Keratinocyte (primary cell): ENCODE results near the gene TIAM1. TPM values are rescaled to one million over a fixed set of nuclear protein-coding genes. Genes with fewer than 3 reads are reported as not detected.
A peak's percentile ranks its signal among the peaks of the same experiment; 100 is the strongest.

ENCODE experiments used
- DNase-seq: peaks from one replicate; pipeline ENCODE4 v3.0.0-alpha.2; 2011; ENCODE audit warnings: low read depth, missing footprints, low spot score
- FAIRE-seq: peaks from 2 replicates; lab custom pipeline; 2011; peaks lifted over from hg19 to GRCh38; lab: Jason Lieb, UNC
- H2AFZ ChIP-seq: 2 replicates; pipeline ENCODE4 v1.6.0; 2012; ENCODE audit warnings: low read length, control low read depth, inconsistent platforms; ENCODE audit not compliant: control insufficient read depth
- H3K27ac ChIP-seq: 2 replicates; pipeline ENCODE4 v1.5.1; 2011; ENCODE audit warnings: low read length; ENCODE audit not compliant: control insufficient read depth, insufficient read depth
- H3K27me3 ChIP-seq: 3 replicates; pipeline ENCODE4 v1.6.0; 2011; ENCODE audit warnings: low read length; ENCODE audit not compliant: control insufficient read depth, insufficient read depth; ENCODE audit errors: extremely low read depth
- H3K36me3 ChIP-seq, 2 experiments: 2 replicates in 1 of 2; 3 replicates in 1 of 2; pipeline ENCODE4 v1.5.1; 2011; ENCODE audit warnings: low read length in 2 of 2, mild to moderate bottlenecking in 1 of 2; ENCODE audit not compliant: control insufficient read depth in 2 of 2, insufficient read depth in 2 of 2; ENCODE audit errors: extremely low read depth in 1 of 2
- H3K4me1 ChIP-seq: 3 replicates; pipeline ENCODE4 v1.5.1; 2011; ENCODE audit warnings: low read length; ENCODE audit not compliant: control insufficient read depth, insufficient read depth; ENCODE audit errors: extremely low read depth
- H3K4me2 ChIP-seq: 3 replicates; pipeline ENCODE4 v1.6.0; 2011; ENCODE audit warnings: low read depth, low read length; ENCODE audit not compliant: control insufficient read depth, insufficient read depth; ENCODE audit errors: extremely low read depth
- H3K4me3 ChIP-seq, 3 experiments: fragments of 200-600 bp in 1 of 3; sonication (generic) in 1 of 3; 2 replicates in 2 of 3; 3 replicates in 1 of 3; pipeline ENCODE4 v1.5.1; 2011 to 2016; ENCODE audit warnings: low read length in 3 of 3, mild to moderate bottlenecking in 3 of 3, control low read depth in 2 of 3, inconsistent platforms in 1 of 3, low read depth in 1 of 3, mixed read lengths in 1 of 3, mixed run types in 1 of 3, moderate library complexity in 1 of 3; ENCODE audit not compliant: control insufficient read depth in 2 of 3, insufficient read depth in 2 of 3; ENCODE audit errors: extremely low read depth in 1 of 3
- H3K79me2 ChIP-seq: 2 replicates; pipeline ENCODE4 v1.6.0; 2012; ENCODE audit warnings: low read length; ENCODE audit not compliant: control insufficient read depth, insufficient read depth
- H3K9ac ChIP-seq: 3 replicates; pipeline ENCODE4 v1.6.0; 2011; ENCODE audit warnings: low read length; ENCODE audit not compliant: control insufficient read depth, insufficient read depth; ENCODE audit errors: extremely low read depth
- H3K9me1 ChIP-seq: 3 replicates; pipeline ENCODE4 v1.6.0; 2011; ENCODE audit warnings: low read length; ENCODE audit not compliant: control insufficient read depth, insufficient read depth; ENCODE audit errors: extremely low read depth
- H3K9me3 ChIP-seq: 2 replicates; pipeline ENCODE4 v1.5.1; 2012; ENCODE audit warnings: low read depth, low read length; ENCODE audit not compliant: control insufficient read depth
- H4K20me1 ChIP-seq: 3 replicates; pipeline ENCODE4 v1.6.0; 2011; ENCODE audit warnings: low read length; ENCODE audit not compliant: control insufficient read depth, insufficient read depth; ENCODE audit errors: extremely low read depth
- EZH2 ChIP-seq: IDR thresholded peaks from one replicate; pipeline ENCODE4 v1.6.1; 2012; ENCODE audit warnings: inconsistent platforms, mild to moderate bottlenecking, low read length, moderate library complexity
- dilution Hi-C: fragments of 300-500 bp; cut with MboI; formaldehyde crosslinking; loops from one replicate; pipeline ENCODE4 v1.7.0; 2020; ENCODE audit warnings: low sequenced_read_pairs; ENCODE audit not compliant: extremely low pct_ligation_motif_present
- polyA minus RNA-seq, 3 experiments: library from RNA; depleted of rRNA, polyadenylated mRNA; stranded (reverse); fragments of >200 nt; gene quantifications; 1 replicate in 1 of 3; 2 replicates in 1 of 3; 3 replicates in 1 of 3; pipeline ENCODE4 v1.2.3, GENCODE V29; 2011
- polyA plus RNA-seq, 5 experiments: library from polyadenylated mRNA; depleted of rRNA in 3 of 5; stranded (reverse) in 3 of 5; stranded (forward) in 1 of 5; unstranded in 1 of 5; fragments of >200 nt; gene quantifications; 1 replicate in 1 of 5; 2 replicates in 3 of 5; 3 replicates in 1 of 5; pipeline versions ENCODE4 v1.2.1 to v1.2.3, GENCODE V29; 2011 to 2012; ENCODE audit warnings: missing spikeins in 2 of 5, low read depth in 1 of 5, low replicate concordance in 1 of 5
- TF ChIP-seq, protein P1 (sequence below), 3 experiments: IDR thresholded peaks in 1 of 3; conservative IDR thresholded peaks in 1 of 3; optimal IDR thresholded peaks in 1 of 3; 2 replicates in 2 of 3; 3 replicates in 1 of 3; pipeline versions ENCODE3 to v1.5.1; 2011; ENCODE audit warnings: low read length in 3 of 3, mild to moderate bottlenecking in 3 of 3, moderate library complexity in 2 of 3, control low read depth in 1 of 3, inconsistent platforms in 1 of 3; ENCODE audit not compliant: insufficient read depth in 2 of 3; ENCODE audit errors: extremely low read depth in 1 of 3

The TIAM1 gene
- polyA plus RNA-seq (8.3 to 10.7 TPM (median 9.4 TPM) in 3 replicates), polyA minus RNA-seq (36.9 to 62.9 TPM (median 48.1 TPM) in 3 replicates)
- 21.2 TPM for polyA plus RNA-seq (2011; ENCODE audit: low read depth)
- 7.6 and 7.7 TPM in 2 replicates for polyA plus RNA-seq (2011; cell fraction: cytosol; rRNA removed)
- polyA plus RNA-seq (2011; cell fraction: nucleus; rRNA removed) = 16.5 and 18.7 TPM in 2 replicates
- 10.2 and 28.6 TPM in 2 replicates for polyA plus RNA-seq (2012; ENCODE audit: low replicate concordance)
- 24.0 TPM for polyA minus RNA-seq (2011; cell fraction: cytosol; rRNA and poly(A)+ RNA removed)
- polyA minus RNA-seq (2011; cell fraction: nucleus; rRNA and poly(A)+ RNA removed) = 30.3 and 50.9 TPM in 2 replicates

DNA sequence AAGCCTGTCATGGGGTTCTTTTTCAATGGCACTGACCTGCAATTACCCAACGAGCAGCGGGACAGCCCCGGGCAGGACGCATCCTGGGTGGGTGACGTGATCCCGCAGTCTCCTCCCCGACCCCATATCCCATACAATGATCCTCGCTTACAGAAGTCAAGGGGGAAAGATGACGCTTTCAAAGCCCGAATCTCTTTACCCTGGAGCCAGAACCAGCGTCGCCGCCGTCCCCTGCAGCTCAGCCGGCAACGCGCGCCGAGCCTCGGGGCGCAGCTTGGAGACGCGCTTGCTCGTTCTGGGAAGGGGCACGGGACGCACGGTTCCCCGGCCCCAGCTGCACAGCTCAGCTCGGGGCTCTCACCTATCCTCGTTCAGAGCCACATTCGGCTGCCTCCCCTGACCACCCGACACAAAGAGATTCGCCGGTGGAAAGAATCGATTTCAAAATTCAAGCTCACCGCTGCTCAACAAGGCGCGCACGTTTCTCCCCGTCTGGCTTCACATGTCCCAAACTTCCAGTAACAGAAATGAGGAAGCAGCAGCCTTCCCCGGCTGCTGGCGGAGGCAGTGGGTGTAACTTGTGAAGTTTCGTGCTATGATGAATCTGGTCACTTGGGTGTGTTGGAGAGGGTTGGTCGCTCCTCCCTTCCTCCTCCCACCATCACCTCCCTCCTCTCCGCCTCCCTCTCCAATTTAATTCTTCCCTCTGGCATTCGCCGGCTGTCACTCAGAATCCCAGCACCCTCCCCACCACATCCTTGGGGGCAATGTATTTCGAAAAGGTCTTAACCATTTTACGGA is at the start of gene TIAM1:
Gene TIAM1 (minus strand): TSS at position 582 of the 801 bp plus-strand sequence. CDS start 77,289 bp downstream, outside the sequence.
- Histone ChIP-seq H3K9ac (peak within 1 kb of the TSS; percentile 88), H3K9me1 (no peaks in the 10 kb centered on the region), H4K20me1 (no peaks in the 10 kb centered on the region), H3K4me2 (peak within 1 kb of the TSS; percentile 97), H3K79me2 (peaks cover 2% of the 10 kb centered on the region), H3K36me3 (no peaks in the 10 kb centered on the region), H3K4me3 (peak within 1 kb of the TSS; percentile 67 to 86 (median 82)), H2AFZ (peak within 1 kb of the TSS; percentile 82), H3K27ac (peak within 1 kb of the TSS; percentile 78), H3K9me3 (no peaks in the 10 kb centered on the region), H3K27me3 (no peaks in the 10 kb centered on the region), H3K4me1 (peaks cover 16% of the 10 kb centered on the region)
- DNase-seq (peak; percentile 52), FAIRE-seq (peak; percentile 99)
- dilution Hi-C loops = no loop called here
- no peak for TF ChIP-seq EZH2
- TF ChIP-seq, protein P1, sequence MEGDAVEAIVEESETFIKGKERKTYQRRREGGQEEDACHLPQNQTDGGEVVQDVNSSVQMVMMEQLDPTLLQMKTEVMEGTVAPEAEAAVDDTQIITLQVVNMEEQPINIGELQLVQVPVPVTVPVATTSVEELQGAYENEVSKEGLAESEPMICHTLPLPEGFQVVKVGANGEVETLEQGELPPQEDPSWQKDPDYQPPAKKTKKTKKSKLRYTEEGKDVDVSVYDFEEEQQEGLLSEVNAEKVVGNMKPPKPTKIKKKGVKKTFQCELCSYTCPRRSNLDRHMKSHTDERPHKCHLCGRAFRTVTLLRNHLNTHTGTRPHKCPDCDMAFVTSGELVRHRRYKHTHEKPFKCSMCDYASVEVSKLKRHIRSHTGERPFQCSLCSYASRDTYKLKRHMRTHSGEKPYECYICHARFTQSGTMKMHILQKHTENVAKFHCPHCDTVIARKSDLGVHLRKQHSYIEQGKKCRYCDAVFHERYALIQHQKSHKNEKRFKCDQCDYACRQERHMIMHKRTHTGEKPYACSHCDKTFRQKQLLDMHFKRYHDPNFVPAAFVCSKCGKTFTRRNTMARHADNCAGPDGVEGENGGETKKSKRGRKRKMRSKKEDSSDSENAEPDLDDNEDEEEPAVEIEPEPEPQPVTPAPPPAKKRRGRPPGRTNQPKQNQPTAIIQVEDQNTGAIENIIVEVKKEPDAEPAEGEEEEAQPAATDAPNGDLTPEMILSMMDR (optimal IDR thresholded peaks at IDR 0.05 in 1 of 3, IDR thresholded peaks at IDR 0.05 in 1 of 3, conservative IDR thresholded peaks at IDR 0.05 in 1 of 3; ENCODE audit: extremely low read depth in 1 of 3, insufficient read depth in 2 of 3, low read length in 3 of 3) = no peak

DNA sequence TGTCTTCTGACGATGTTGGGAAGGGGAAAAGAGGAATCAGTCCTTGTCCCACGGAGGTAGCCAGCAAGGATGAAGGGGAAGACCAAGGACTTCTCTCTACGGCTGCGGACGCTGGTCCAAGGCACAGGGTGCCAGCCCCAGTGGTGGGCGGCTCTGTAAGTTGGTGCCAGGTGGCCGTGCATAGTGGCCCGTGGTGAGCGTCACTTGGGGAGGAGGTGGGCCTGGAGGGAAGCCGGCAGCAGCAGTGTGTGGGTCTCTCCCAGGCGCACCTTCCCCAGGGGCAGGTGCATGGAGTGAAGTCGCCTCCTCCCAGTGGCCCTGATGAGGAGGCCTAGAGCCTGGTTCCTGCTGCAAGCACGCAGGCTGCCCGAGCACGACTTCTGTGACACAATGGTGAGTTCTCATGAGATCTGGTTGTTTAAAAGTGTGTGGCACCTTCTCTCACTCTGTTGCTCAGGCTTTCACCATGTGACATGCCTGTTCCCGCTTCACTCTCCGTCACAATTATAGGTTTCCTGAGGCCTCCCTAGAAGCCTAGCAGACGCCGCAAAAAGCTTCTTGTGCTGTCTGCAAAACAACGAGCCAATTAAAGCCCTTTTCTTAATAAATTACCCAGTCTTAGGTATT is 43.6 kb upstream of the TIAM1 start:
- Histone ChIP-seq H4K20me1 (no peaks in the 10 kb centered on the region), H2AFZ (no peak overlapping the region), H3K27ac (no peak overlapping the region), H3K27me3 (no peaks in the 10 kb centered on the region), H3K79me2 (no peaks in the 10 kb centered on the region), H3K36me3 (no peaks in the 10 kb centered on the region), H3K4me3 (no peak overlapping the region), H3K9ac (no peak overlapping the region), H3K9me3 (no peaks in the 10 kb centered on the region), H3K4me2 (no peak overlapping the region), H3K9me1 (no peaks in the 10 kb centered on the region), H3K4me1 (no peaks in the 10 kb centered on the region)
- FAIRE-seq (no peak), DNase-seq (no peak)
- TF ChIP-seq EZH2 = no peak
- TF ChIP-seq, protein P1 (optimal IDR thresholded peaks at IDR 0.05 in 1 of 3, IDR thresholded peaks at IDR 0.05 in 1 of 3, conservative IDR thresholded peaks at IDR 0.05 in 1 of 3; ENCODE audit: extremely low read depth in 1 of 3, insufficient read depth in 2 of 3, low read length in 3 of 3) = no peak
- dilution Hi-C loops = no loop called here
